Glomerular visceral epithelial cell (primary cell): ENCODE data around the gene SHE.

Source experiments
- DNase-seq: peaks from one replicate; pipeline ENCODE4 v3.0.0-alpha.2; 2016; ENCODE audit errors: extremely low spot score

The SHE gene

DNA sequence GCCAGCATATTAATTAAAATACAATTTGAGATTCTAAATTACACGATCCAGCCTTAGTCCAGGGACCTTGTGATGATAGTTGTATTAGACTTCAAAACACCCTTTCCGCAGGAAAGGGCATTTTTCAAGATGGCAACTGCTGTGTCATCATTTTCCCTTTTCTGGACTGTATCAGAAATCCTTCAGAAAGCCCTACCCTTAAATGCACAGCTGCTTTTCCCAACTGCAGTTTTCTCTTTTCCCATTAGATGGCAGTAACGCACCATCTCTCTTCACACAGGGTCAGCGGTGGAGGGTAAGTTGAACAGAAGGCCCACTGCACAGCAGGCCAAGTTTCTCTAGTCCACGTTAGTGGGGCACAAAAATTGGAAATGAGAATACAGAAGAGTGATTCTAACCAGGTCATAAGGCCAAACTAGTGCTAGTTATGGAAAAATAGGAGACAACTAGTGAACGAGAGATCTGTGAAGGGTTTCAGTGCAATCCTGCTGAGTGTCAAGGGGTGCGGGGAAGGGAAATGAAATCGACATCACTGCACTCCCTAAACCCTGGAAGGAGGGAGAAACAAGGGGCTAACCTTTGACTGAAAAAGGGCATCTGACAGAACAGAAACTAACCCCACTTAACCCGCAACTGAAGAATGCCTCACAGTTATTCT, 22.3 kb downstream of the SHE start:
- DNase-seq = peak; percentile 83

DNA sequence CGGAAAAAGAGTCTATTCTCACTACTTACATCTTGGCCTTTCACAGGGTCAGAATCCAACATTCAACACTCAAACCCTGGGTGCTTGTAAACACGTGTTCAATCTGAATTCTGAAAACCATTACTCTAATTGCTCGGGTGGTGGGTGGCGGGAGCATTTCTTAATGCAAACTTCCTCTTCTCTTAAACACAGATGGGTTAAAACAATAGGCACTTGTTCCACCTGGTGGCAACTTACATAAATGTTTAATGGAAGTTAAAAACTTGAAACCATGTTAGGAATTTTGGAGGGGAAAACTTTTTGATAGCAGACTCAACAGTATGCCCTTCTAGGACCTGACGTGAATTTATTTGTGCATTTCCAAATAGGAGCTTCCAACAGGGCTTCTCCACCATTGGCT, 23.6 kb downstream of the SHE start:
- DNase-seq = peak; percentile 25

DNA sequence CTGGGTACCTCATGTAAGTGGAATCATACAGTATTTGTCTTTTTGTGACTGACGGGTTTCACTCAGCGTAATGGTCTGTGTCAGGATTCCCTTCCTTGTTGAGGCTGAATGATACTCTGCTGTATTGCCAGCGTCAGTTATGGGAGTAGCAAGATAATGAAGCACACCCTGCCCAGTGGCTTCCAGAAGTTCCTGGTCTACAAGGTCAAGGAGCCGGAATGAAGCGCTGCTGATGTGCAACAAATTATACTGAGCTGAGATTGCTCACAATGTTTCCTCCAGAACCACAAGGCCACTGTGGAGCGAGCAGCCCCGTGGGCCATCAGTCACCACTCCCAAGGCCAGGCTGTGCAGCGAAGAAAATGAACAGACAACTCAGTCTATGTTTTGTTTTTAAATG, 24.2 kb downstream of the SHE start:
- DNase-seq = no peak

DNA sequence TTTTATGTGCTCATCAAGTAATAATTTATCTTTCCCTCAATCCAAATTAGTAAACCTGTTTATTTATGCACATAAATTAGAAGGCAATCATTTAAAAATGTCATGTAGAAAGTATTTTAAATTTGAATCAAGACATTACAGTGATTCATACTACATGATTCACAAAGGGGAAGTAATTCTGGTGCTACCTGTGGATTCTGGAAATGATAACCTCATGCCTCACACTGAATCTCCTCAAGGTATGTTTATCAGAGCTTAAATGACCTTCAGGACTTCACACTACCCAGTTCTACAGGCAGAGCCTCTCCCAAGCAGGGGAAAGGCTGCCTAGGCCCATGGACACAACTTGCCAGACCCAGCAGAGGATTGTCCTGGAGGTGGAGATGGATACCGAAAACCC, 25.4 kb downstream of the SHE start:
- no peak for DNase-seq

DNA sequence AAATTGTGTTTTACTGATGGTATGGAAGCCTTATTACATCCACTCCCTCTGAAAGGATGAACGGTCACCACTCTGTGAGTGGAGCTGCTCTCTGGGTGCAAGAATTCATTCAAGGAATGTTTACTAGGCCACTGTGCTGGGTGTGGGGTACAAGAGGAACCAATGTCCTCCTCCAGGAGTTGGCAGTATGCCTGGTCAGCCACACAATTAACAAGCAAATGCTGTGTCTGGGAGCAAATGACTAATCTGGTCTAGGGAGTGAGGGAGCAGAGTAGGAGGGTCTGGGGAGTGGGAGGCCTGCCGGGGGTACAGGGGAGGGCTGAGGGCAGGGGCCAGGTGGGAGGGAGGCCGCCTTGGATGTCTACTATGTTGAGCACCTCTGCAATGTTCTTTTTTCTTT, 27.4 kb downstream of the SHE start:
- DNase-seq = peak; percentile 75

DNA sequence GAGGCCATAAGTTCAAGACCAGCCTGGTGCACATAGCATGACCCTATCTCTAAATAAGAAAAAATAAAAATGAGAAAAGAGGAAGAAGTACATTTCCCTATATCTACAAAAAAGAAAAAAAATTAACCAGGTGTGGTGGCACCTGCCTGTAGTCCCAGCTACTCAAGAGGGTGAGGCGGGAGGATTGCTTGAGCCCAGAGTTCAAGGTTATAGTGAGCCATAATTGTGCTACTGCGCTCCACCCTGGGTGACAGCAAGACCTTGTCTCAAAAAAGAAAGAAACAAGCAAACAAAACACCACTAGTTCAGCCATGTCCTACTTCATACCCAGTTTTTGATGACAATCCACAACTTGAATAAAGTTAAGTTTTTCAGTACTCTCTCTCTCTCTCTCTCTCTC, 30.9 kb downstream of the SHE start:
- no peak for DNase-seq

DNA sequence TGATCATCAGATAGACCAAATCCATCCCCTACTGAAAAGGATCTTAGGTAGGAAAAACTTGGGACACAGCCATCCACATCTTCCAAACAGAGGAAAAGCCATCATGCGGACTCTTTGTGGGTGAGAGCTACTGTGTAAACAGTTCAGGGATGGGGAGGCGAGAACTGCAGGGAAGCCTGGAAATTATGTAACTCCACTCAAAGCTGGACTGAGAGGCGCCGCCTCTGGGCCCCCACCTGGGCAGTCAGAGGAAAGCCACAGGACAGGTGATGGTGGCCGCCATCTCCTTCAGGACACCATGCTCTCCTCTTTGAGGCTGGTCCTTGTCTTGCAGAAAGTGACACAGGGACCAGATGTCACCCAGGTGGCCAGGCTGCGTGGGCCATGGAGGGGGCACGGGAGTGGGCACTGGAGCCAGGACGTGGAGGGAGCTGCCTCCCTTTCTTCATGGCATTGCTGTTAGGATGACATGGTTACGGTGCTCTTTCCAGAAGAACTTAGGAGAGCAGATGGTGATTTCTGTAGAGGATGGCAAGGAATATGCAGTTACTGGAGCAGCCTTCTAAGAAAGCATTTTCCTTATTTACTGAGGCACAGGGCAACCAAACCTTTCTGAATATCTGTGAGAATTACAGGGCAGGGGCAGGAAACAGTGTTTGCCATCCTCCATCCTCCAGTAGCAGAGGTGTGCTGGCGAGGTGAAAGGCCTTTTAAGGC, 32.2 kb downstream of the SHE start:
- DNase-seq = no peak

DNA sequence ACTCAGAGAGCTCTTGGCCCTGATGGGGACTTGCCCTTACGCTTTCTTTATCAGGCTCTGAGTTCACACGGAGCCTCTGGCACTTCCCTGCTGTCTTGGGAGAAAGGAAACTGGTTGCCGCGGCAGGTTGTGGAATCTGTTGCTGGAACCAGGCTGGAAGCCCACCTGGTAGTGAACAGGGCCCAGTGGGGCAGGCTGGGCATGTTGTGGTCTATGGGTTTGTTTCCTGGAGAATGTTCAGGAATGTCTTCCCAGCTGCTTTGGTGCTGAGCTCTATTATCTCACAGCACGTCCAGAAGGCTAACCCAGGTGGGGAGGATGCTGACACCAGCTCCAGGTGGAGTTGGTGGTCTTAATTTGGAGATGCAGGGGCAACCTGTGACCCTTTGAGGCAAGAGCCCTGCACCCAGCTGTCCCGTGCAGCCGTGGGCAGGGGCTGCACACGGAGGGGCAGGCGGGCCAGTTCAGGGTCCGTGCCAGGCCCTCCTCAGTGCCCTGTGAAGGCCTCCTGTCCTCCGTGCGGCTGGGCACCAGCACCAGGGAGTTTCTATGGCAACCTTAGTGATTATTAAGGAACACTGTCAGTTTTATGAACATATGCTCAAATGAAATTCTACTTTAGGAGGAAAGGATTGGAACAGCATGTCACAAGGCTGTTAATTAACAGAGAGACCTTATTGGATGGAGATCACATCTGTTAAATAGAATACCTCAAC, 33.5 kb downstream of the SHE start:
- DNase-seq = no peak

DNA sequence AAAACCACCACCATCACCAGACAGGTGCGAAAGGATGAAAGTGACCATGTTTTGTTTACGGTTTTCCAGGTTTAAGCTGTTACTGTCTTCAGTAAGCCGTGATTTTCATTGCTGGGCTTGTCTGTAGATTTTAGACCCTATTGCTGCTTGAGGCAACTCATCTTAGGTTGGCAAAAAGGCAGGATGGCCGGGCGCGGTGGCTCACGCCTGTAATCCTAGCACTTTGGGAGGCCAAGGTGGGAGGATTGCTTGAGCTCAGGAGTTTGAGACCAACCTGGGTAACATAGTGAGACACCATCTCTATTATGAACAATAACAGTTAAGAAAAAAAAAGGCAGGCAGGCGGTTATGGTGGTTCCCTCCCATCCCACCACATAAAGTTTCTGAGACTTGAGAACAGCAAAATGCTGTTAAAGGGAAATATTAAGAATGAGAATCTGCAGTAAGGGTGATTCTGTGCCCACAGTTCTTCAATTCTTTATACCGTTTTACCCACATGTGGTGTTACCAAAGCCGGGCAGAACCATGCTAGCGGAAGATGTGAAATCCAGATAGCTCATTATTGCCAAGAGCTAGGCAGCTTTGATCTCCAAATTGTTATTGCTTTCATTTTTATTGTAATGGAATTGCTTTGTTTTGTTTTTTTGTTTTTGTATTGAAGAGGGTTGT, 34.6 kb downstream of the SHE start:
- no peak for DNase-seq

DNA sequence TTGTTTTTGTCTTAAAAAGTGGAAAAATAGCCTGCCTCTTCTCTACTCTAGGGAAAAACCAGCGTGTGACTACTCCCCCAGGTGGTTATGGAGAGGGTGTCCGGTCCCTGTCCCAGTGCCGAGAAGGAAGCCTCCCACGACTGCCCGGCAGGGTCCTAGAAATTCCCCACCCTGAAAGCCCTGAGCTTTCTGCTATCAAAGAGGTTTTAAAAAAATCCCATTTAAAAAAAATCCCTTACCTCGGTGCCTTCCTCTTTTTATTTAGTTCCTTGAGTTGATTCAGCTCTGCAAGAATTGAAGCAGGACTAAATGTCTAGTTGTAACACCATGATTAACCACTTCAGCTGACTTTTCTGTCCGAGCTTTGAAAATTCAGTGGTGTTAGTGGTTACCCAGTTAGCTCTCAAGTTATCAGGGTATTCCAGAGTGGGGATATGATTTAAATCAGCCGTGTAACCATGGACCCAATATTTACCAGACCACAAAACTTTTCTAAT, 35.2 kb downstream of the SHE start:
- no peak for DNase-seq

DNA sequence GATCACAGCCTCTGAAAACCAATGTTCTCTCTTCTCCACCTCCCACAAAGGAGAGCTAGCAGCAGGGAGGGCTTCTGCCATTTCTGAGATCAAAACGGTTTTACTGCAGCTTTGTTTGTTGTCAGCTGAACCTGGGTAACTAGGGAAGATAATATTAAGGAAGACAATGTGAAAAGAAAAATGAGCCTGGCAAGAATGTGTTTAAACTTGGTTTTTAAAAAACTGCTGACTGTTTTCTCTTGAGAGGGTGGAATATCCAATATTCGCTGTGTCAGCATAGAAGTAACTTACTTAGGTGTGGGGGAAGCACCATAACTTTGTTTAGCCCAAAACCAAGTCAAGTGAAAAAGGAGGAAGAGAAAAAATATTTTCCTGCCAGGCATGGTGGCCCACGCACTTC, 36.0 kb downstream of the SHE start:
- DNase-seq = no peak

DNA sequence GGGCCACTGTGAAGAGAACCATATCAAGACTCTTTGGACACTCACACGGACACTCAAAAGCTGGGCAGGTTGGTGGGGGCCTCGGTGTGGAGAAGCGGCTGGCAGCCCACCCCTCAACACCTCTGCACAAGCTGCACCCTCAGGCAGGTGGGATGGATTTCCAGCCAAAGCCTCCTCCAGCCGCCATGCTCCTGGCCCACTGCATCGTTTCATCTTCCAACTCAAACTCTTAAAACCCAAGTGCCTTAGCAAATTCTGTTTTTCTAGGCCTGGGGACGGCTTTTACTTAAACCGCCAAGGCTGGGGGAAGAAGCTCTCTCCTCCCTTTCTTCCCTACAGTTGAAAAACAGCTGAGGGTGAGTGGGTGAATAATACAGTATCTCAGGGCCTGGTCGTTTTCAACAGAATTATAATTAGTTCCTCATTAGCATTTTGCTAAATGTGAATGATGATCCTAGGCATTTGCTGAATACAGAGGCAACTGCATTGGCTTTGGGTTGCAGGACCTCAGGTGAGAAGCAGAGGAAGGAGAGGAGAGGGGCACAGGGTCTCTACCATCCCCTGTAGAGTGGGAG, 36.5 kb downstream of the SHE start:
- DNase-seq = no peak

DNA sequence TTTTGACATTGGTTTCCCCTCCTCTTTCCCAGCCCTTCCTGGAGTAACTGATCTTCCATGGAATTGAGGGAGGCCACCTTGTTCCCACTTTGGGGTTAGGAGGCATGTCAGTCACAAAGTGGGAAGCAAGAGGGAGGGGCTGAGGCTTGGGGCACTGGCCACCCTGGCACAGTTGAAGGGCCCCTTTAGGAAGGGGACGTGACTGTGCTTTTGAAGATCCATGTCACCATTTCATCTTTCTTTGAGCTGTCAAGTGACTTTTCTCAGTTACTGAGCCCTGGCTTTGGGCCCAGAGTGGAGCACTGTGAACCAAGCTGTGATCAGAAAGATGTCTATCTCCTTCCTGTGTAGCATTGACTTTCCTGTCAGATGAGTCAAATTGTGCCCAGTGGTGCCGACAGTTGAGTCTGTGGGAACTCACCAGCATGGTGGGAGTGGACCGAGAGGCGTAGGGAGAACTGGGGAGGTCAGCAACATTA, 38.7 kb downstream of the SHE start:
- DNase-seq = no peak

DNA sequence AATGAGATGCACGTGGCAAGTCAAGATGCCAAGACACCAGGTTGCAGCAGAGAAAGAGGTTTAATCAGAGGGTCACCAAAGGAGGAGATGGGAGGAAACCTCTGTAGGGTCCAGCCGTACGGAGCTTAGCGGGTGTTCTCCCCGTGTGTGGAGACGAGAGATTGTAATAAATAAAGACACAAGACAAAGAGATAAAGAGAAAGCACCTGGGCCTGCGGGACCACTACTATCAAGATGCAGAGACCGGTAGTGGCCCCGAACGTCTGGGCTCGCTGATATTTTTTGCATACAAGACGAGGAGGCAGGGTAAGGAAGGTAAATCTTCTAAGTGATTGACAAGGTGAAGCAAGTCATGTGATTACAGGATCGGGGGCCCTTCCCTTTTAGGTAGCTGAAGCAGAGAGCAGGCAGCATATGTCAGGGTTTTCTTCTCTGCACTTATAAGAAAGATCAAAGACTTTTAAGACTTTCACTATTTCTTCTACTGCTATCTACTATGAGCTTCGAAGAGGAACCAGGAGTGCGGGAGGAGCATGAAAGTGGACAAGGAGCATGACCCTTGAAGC, 41.4 kb downstream of the SHE start:
- no peak for DNase-seq

DNA sequence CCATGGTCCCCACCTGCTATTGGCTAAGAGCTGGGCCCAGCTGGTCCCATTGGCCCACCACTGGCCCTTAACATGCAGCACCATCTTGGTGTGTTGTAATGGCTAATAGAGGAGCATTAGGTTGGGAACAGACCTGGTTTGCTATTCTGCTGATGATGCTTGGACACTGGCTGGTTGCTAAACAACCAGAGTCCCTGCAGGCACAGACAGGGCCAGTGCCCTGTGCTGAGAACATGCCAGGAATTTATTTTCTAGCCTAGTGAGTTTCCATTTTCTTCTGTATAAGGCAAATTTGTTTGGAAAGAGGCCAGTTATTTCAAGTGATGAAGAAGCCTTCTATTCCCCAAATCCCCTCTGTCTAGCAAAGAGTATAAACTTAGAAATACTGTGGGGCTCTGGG, 43.1 kb downstream of the SHE start:
- no peak for DNase-seq

DNA sequence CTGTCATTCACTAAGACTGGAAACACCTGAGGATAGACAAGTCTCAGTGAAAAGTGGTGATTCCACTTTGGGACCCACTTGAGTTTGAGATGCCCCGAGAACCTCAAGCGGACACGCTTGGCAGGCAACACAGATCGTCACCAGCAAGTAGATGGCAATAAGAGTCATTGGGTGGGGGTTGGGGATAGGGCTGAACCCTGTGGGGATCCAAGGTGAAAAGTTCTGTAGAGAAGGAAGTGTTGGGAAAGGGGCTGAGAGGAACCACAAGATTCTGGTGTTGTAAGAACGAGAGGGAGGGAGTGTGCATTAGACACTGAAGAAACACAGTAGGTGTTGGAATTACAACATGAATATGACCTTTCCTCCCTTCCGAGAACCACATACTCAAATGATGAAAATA, 45.6 kb downstream of the SHE start:
- no peak for DNase-seq

DNA sequence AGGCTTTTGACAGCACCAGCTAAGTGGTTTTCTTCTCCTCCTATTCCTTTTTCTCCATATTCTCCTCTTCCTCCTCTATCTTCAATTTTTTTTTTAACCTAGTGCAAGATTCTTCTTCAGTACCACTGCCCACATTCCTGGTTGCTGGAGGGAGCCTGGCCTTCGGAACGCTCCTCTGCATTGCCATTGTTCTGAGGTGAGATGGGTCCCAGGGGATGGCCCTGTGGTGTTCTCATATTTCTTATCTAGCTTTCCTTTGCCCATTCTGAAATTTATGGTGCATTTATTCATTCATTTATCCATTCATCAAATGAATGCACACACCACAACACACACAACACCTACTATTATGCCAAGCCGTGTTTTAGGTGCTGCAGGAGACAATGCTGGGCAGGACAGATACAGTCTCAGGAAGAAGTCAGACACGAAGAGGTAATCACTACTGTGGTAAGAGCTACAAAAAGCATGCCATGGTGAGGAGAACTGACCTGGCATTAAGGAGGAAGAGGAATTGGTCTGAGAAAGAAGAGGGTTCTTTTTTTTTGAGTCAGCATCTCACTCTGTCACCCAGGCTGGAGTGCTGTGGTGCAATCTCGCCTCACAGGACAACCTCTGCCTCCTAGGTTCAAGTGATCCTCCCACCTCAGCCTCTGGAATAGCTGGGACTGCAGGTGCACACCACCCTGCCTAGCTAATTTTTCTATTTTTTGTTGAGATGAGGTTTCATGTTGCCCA, 47.7 kb downstream of the SHE start:
- no peak for DNase-seq

DNA sequence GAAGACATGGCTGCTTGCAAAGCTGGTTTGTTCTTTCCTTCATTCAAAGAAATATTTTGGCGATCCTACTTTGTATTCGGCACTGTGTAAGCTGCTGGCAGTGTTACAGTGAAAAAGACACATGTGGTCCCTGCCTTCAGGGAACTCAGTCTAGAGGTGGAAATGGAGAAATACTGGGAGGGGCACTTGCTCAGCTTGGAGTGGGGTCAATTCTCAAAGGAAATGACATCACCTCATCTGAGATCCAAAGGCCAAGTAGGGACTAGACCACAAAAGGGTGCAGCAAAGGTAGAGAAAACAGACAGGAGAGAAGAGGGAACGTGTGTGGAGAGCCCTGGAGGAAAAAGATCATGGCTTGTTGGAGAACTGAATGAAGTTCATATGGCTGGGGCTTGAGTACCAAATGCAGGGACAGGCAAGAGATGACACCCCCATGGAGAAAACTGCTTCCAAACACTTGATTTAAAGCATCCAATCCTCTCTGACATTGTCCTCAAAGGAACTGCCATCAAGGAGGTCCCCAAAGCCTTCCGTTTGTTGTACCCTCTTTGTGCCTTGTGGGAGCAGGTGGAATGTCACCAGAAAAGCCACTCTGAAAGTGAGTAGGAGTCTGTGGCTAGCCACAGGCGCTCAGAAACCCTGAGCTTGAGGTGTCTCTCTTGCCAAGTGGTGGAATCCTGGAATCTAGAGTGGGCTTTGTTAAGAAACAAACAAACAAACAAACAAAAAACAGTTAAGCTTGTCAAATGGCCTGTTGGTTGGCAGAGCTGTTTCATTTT, 48.4 kb downstream of the SHE start:
- peak; percentile 53 for DNase-seq

DNA sequence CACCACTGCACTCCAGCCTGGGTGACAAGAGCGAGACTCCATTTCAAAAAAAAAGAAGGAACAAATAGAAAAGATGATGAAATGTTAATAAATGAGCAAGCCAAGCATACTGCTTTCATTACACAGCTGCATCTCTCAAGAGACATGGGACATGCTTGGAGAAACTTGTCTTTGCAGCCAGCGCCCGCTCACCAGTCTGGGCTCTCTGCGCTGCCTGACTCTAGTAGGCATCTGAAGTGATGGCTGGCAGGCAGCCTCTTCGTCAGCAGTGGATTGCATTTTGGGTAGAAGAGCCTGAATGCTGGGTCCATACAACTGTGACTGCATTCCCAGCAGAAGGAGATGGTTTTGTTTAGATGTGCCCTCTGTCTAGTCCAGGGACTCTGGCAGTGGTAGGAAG, 49.1 kb downstream of the SHE start:
- no peak for DNase-seq

DNA sequence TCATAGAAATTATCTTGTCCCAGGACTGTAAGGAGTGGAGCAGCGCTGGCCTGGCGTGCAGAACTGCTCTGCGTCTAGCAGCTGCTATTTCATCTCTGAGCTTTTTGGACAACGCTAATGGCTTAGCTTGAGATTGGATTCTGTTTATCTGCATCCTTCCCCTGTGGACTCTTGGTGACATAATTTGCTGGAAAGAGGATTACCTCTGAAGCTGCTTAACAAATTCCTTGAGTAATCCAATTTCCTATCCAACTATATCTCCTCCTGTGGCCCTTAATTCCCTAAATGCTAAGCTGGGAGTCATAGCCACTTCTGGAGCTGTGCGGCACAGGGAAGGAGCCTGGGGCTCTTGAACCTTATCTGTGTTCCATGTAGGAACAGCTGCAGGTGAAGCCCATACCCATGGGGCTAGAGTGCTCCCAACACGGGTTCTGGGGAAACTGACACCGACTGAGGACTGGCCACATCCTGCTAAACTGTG, 53.8 kb downstream of the SHE start:
- DNase-seq = no peak
